Subcutaneous adipose tissue (tissue), 4 donors: ENCODE measurements around the gene SNRNP70. TPM values are rescaled to one million over a fixed set of nuclear protein-coding genes. Genes with fewer than 3 reads are reported as not detected.

Experiments
- CTCF ChIP-seq: fragments of 450-650 bp; IDR thresholded peaks from one replicate; pipeline ENCODE4 v1.5.1; 2016; ENCODE audit warnings: low read depth, mild to moderate bottlenecking, control low read depth, antibody characterized with exemption, moderate library complexity
- total RNA-seq, 4 donors: library from RNA; depleted of rRNA; stranded (reverse); fragments of >200 nt; gene quantifications; one replicate each; pipeline ENCODE4 v1.1.0, GENCODE V29; 2016

The SNRNP70 gene
- total RNA-seq, 4 donors from 2014 or later = 122 to 164 (median 152) TPM

DNA sequence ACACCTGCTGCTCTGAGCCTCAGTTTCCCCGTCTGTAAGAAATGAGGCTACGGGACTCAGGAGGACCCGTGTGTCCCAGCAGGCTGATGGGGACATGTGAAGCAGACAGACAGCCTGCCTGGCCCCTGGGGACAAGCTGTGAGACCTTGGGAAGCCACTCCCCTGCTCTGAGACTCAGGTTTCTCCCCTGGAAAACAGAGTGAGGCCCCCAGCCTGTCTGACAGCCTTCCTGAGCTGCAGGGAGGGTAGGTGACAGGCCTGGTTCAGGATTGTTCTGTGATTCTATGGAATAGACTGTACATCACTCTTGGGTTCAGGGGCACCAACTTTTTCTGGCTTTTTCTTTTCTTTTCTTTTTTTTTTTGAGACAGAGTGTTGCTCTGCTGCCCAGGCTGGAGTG lies 17.7 kb upstream of the SNRNP70 start:
- TF ChIP-seq CTCF = no peak

GRCh38 chr19:49069026-49069425 lies 16.2 kb upstream of the SNRNP70 start:
- TF ChIP-seq CTCF = no peak

GRCh38 chr19:49070416-49070815 lies 14.8 kb upstream of the SNRNP70 start:
- no peak for TF ChIP-seq CTCF

DNA sequence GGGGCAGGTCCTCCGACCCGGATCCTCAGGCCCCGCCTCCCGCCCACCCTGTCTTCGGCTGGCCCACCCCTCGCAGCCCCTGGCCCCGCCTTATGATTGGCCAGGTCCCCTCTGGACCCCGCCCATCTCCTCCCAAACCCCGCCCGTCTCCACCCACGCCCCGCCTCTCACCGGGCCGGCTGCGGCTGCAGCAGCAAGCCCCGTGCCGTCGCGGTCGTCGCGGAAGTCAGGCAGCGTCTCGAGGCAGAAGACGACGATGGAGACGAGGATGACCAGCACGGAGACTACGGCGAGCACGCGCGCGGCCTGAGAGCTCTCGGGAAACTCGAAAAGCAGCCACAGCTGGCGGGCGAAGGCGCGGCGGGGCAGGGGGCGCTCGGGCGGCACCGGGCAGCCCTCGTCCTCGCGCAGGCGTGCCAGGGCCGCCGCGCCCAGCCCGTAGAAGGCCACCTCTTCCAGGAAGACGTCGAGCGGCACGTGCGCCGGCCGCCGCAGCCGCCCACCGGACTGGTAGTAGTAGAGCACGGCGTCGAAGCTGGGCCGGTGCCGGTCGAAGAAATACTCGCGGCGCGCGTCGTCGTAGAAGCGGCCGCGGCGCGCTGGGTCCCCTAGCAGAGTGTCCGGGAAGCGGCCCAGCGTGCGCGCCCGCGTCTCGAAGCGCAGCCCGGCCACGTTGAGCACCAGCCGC lies 13.2 kb upstream of the SNRNP70 start:
- no peak for TF ChIP-seq CTCF

DNA sequence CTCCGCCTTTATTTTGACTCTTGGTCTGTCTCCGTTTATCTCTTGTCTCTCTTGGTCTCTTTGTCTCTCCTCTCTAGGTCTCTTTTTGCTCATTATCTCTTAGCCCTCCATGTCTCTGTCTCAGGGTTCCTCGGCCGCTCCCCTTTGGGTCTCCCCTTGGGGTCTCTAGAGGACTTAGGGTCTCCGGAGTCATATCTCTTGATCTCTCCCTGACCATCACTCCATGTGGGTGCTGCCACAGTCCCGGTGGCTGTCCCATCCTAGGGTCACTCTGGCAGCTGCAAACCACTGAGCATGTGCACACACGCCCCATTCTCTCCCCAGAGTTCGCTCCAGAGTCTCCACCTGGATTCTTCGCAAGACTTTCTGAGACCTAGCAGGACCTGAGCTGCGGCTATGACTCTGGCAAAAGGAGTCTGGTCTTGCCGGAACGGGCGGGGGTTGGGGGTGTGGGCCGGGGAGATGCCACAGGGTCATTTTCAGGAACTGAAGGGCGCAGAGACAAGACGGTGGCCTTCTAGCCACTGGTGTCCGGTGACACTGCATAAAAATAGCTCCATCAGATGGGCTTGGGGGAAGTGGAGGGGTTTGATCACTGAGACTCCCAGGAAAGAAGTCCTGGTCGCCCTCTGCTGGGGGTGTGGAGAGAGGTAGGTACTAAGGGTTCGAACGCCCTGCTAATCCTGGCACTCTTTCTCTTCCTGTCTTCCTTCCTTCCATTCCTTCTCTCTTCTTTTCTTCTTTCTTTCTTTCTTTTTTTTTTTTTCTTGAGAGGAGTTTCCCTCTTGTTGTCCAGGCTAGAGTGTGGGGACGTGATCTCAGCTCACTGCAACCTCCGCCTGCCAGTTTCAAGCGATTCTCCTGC lies 11.5 kb upstream of the SNRNP70 start:
- no peak for TF ChIP-seq CTCF

DNA sequence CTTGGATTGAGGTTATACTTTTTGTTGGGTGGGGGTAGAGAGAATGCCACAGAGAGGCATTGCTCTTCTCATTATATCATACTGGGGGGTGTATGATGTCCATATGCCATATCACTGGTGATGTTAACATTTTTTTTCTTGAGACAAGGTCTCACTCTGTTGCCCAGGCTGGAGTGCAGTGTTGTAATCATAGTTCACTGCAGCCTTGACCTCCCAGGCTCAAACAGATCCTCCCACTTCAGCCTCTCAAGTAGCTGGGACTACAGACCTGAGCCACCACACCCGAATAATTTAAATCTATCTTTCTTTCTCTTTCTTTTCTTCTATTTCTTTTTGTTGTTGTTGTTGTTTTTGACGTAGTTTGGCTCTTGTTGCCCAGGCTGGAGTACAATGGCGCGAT lies 4.9 kb upstream of the SNRNP70 start:
- TF ChIP-seq CTCF = no peak

GRCh38 chr19:49081273-49081672 lies 4.0 kb upstream of the SNRNP70 start:
- TF ChIP-seq CTCF = no peak
